ENCODE results near the gene EIF1AD. TPM values are rescaled to one million over a fixed set of nuclear protein-coding genes. Genes with fewer than 3 reads are reported as not detected.
A peak's percentile ranks its signal among the peaks of the same experiment; 100 is the strongest.

The EIF1AD gene
- total and polyA plus RNA-seq, 9 of the 15 experiments (the other 6 are each of a cell fraction or from before 2014, with no cell fraction given): 50.1 to 98.8 (median 58.7) TPM

- TF ChIP-seq DPF2 (IDR thresholded peaks at IDR 0.05): 0 out of 2 replicates have a peak, but pooled peaks have one; percentile 13
Observed at GRCh38 chr11:66007201-66007634, 5.3 kb upstream of the EIF1AD start (continued).

- H3K9me1 ChIP-seq (ENCODE audit: control insufficient read depth, insufficient read depth, low read length): no peaks in the 10 kb centered on the region
- H3K79me2 ChIP-seq (ENCODE audit: control insufficient read depth, insufficient read depth, low read length): peaks cover 19% of the 10 kb centered on the region
- no peak for DNase-seq (ENCODE audit: extremely low read depth in 1 of 4, low spot score in 3 of 4)
- 58% methylated on average over 4 of the region's 4 CpGs for WGBS (ENCODE audit: insufficient coverage, low coverage, missing lambda C conversion rate)
- no peaks in the 10 kb centered on the region for H4K20me1 ChIP-seq (replicated peaks; ENCODE audit: control insufficient read depth, insufficient read depth, low read length)
- no peak overlapping the region for H3K4me3 ChIP-seq
- H3K9ac ChIP-seq (ENCODE audit: insufficient read depth in 1 of 2, low read depth in 2 of 2, low read length in 2 of 2): peak overlapping the region in 1 of 2 experiments; percentile 75; a peak in 2 of 4 replicates
- peaks cover 24% of the 10 kb centered on the region; the same call in 2 of the 3 replicates for H3K36me3 ChIP-seq (ENCODE audit: control insufficient read depth, insufficient read depth, low read length)
- H3K4me1 ChIP-seq (replicated peaks in 1 of 2; ENCODE audit: control insufficient read depth in 2 of 2, insufficient read depth in 2 of 2, low read length in 2 of 2): peaks cover 23 to 32% of the 10 kb centered on the region in 2 experiments; a peak in 4 of 5 replicates
- BruUV-seq (replicated peaks): no TSS peak
- CTCF ChIA-PET (ENCODE audit: low intra/inter-chr PET ratio): no interaction called here
- no peak overlapping the region for H3K27ac ChIP-seq (ENCODE audit: extremely low read depth, low read depth, low read length)
- no peak overlapping the region for H3K4me2 ChIP-seq (ENCODE audit: insufficient read depth, low read length)
- POLR2A ChIA-PET: interaction anchor here (0.6 to 3.3 kb wide), 8 partner anchors 8 to 149 kb away, joined by 3 to 13 read pairs (median 4); partner anchors contain the start of genes CATSPER1 and CFL1
- TF ChIP-seq NR1H2 (CRISPR knock-in tag; IDR thresholded peaks at IDR 0.05) (no peak), MTA2 (IDR thresholded peaks at IDR 0.05; ENCODE audit: low read depth) (no peak), YY1 (IDR thresholded peaks at IDR 0.05; ENCODE audit: borderline replicate concordance in 1 of 3, control insufficient read depth in 1 of 3, extremely low read depth in 1 of 3, insufficient read depth in 3 of 3, insufficient read length in 1 of 3, insufficient replicate concordance in 2 of 3, low read depth in 1 of 3, low read length in 2 of 3) (no peak), CBFA2T2 (conservative IDR thresholded peaks at IDR 0.05) (no peak), POLR2A (conservative IDR thresholded peaks at IDR 0.05) (0 out of 2 replicates have a peak, but pooled peaks have one; percentile 27), MAZ (CRISPR knock-in tag; conservative IDR thresholded peaks at IDR 0.05 in 1 of 2, IDR thresholded peaks at IDR 0.05 in 1 of 2) (no peak), ETS2 (tag; IDR thresholded peaks at IDR 0.05; ENCODE audit: borderline replicate concordance, poor library complexity, severe bottlenecking) (no peak), ZBTB34 (CRISPR knock-in tag; IDR thresholded peaks at IDR 0.05) (no peak), RBFOX2 (IDR thresholded peaks at IDR 0.05; ENCODE audit: low read depth, low read length) (peak; percentile 11; the same call in 1 of the 2 replicates), ZNF24 (IDR thresholded peaks at IDR 0.05) (no peak), GABPB1 (CRISPR knock-in tag; IDR thresholded peaks at IDR 0.05) (no peak)
- no peaks in the 10 kb centered on the region for H3K9me3 ChIP-seq (replicated peaks; ENCODE audit: control insufficient read depth, insufficient read depth, low read depth, low read length)
- no peak overlapping the region for H2AFZ ChIP-seq (ENCODE audit: low read depth, low read length)
- no peaks in the 10 kb centered on the region for H3K27me3 ChIP-seq (ENCODE audit: control insufficient read depth in 2 of 2, insufficient read depth in 2 of 2, low read length in 2 of 2)
- no peak for FAIRE-seq
- ATAC-seq: no peak
- intact Hi-C loops (cut with micrococcal nuclease) (no loop called here), in situ Hi-C loops (cut with MboI) (no loop called here)
Observed at GRCh38 chr11:66006891-66007176, 4.9 kb upstream of the EIF1AD start.

All from K562 (cell line).